Endodermal cell (in vitro differentiated cells): ENCODE measurements around the gene RAPGEFL1. TPM values are rescaled to one million over a fixed set of nuclear protein-coding genes. Genes with fewer than 3 reads are reported as not detected.

Experiments used
- DNase-seq: peaks from one replicate; pipeline ENCODE4 v3.0.0-alpha.2; 2017
- H3K27ac ChIP-seq: 2 replicates; pipeline ENCODE4 v1.5.1; 2013; ENCODE audit warnings: mild to moderate bottlenecking, low read depth, low read length, moderate library complexity
- H3K27me3 ChIP-seq: 2 replicates; pipeline ENCODE4 v1.6.1; 2013; ENCODE audit warnings: mild to moderate bottlenecking, low read length, moderate library complexity; ENCODE audit not compliant: insufficient read depth, control insufficient read depth, poor library complexity, severe bottlenecking
- H3K36me3 ChIP-seq: 2 replicates; pipeline ENCODE4 v1.7.0; 2013; ENCODE audit warnings: mild to moderate bottlenecking, low read length, moderate library complexity; ENCODE audit not compliant: control insufficient read depth, insufficient read depth
- H3K4me1 ChIP-seq: one replicate; pipeline ENCODE4 v1.7.0; 2013; ENCODE audit warnings: low read length; ENCODE audit not compliant: control insufficient read depth, insufficient read depth
- H3K4me3 ChIP-seq: 2 replicates; pipeline ENCODE4 v1.5.1; 2013; ENCODE audit warnings: mild to moderate bottlenecking, low read length, moderate library complexity
- H3K9ac ChIP-seq: 2 replicates; pipeline ENCODE4 v1.6.1; 2013; ENCODE audit warnings: mild to moderate bottlenecking, low read length, moderate library complexity; ENCODE audit not compliant: poor library complexity, severe bottlenecking; ENCODE audit errors: extremely low read depth
- H3K9me3 ChIP-seq: 2 replicates; pipeline ENCODE4 v1.6.1; 2013; ENCODE audit warnings: mild to moderate bottlenecking, low read length, moderate library complexity; ENCODE audit not compliant: control insufficient read depth
- H3K27ac Mint-ChIP-seq: 2 replicates; pipeline ENCODE4 v1.8.0; 2020; ENCODE audit warnings: mixed read lengths
- H3K27me3 Mint-ChIP-seq: 2 replicates; pipeline ENCODE4 v1.8.0; 2021; ENCODE audit warnings: mild to moderate bottlenecking, mixed read lengths; ENCODE audit not compliant: insufficient read depth
- H3K36me3 Mint-ChIP-seq: 2 replicates; pipeline ENCODE4 v1.8.0; 2020; ENCODE audit warnings: low read depth, mixed read lengths
- H3K4me1 Mint-ChIP-seq: 2 replicates; pipeline ENCODE4 v1.8.0; 2020; ENCODE audit warnings: mixed read lengths
- H3K4me3 Mint-ChIP-seq: 2 replicates; pipeline ENCODE4 v1.8.0; 2020; ENCODE audit warnings: mild to moderate bottlenecking, moderate library complexity, mixed read lengths
- H3K9me3 Mint-ChIP-seq: 2 replicates; pipeline ENCODE4 v1.8.0; 2020; ENCODE audit warnings: mild to moderate bottlenecking, mixed read lengths
- CTCF ChIP-seq: fragments of 200-600 bp; sonication (generic); conservative IDR thresholded peaks from 2 replicates; pipeline ENCODE4 v1.5.0; 2021; ENCODE audit warnings: antibody characterized with exemption, mild to moderate bottlenecking
- WGBS, 2 experiments: methylation state at CpG; one replicate each; pipeline versions ENCODE4 v1.1.5 to v1.1.7; 2013; ENCODE audit warnings: missing lambda C conversion rate in 2 of 2, mixed read lengths in 1 of 2; ENCODE audit not compliant: insufficient coverage in 1 of 2, insufficient read length in 1 of 2; 5-methylcytosine and 5-hydroxymethylcytosine counted together
- microRNA-seq: library from miRNA; unstranded; fragments of <30 nt; microRNA quantifications from one replicate; pipeline ENCODE4 v1.2.0, GENCODE V29; 2020; ENCODE audit warnings: borderline microRNAs expressed
- total RNA-seq, 2 donors: library from RNA; stranded (reverse); fragmentation: NEBNext Ultra II Directional in 1 of 2; extraction: Animal tissue kit (Norgen Biotek cat#: 25700) in 1 of 2; gene quantifications; 2 replicates in 1 of 2; 3 replicates in 1 of 2; pipeline ENCODE4 v1.2.1, GENCODE V29; 2021

RAPGEFL1 gene
- total RNA-seq, 2 donors from 2014 or later: 15.6 to 20.8 TPM

- Mint-ChIP-seq H3K27me3 (no peaks in the 10 kb centered on the region), H3K9me3 (no peaks in the 10 kb centered on the region), H3K27ac (no peak overlapping the region), H3K4me1 (peaks cover 9% of the 10 kb centered on the region), H3K4me3 (no peak overlapping the region), H3K36me3 (peaks cover 3% of the 10 kb centered on the region)
- Histone ChIP-seq H3K4me1 (peaks cover 2% of the 10 kb centered on the region), H3K4me3 (no peak overlapping the region), H3K36me3 (no peaks in the 10 kb centered on the region), H3K27ac (no peak overlapping the region), H3K9me3 (no peaks in the 10 kb centered on the region), H3K9ac (no peak overlapping the region), H3K27me3 (no peaks in the 10 kb centered on the region)
- no peak for TF ChIP-seq CTCF
- no peak for DNase-seq
- 96% methylated on average over 3 of the region's 3 CpGs; no CpG with 5 or more reads in 1 of the 2 experiments for whole genome bisulfite sequencing, 2 experiments
These were observed 66.5 kb downstream of the RAPGEFL1 start for GRCh38 chr17:40243761-40244160.

- peaks cover 6% of the 10 kb centered on the region for H3K36me3 Mint-ChIP-seq
- WGBS, 2 experiments: 93 to 100% methylated on average over 1 to 4 of the region's 4 CpGs
- H3K27ac Mint-ChIP-seq: peak overlapping the region; percentile 25
- Histone ChIP-seq H3K27ac (no peak overlapping the region), H3K9ac (no peak overlapping the region), H3K36me3 (no peaks in the 10 kb centered on the region), H3K4me3 (no peak overlapping the region), H3K4me1 (peaks cover 2% of the 10 kb centered on the region), H3K27me3 (no peaks in the 10 kb centered on the region), H3K9me3 (no peaks in the 10 kb centered on the region)
- no peaks in the 10 kb centered on the region for H3K9me3 Mint-ChIP-seq
- no peak overlapping the region for H3K4me3 Mint-ChIP-seq
- no peak for DNase-seq
- peaks cover 9% of the 10 kb centered on the region for H3K4me1 Mint-ChIP-seq
- no peak for TF ChIP-seq CTCF
- no peaks in the 10 kb centered on the region for H3K27me3 Mint-ChIP-seq
These were observed 67.0 kb downstream of the RAPGEFL1 start for GRCh38 chr17:40244255-40244654.

Small RNAs within 50 kb of the gene (microRNA-seq; reads per million reads assigned to microRNA genes)
- not detected for gene MIR6866
- gene MIR6867: not detected

Other genes with a start within 250 kb of the RAPGEFL1 start
- 10 to 100 TPM; 77.7 to 83.8 TPM for gene ORMDL3, start 249.9 kb upstream of the RAPGEFL1 start, total RNA-seq
- gene LRRC3C, start 249.7 kb upstream of the RAPGEFL1 start, total RNA-seq: not detected
- gene GSDMA, start 214.5 kb upstream of the RAPGEFL1 start, total RNA-seq: not detected
- gene PSMD3, start 196.7 kb upstream of the RAPGEFL1 start, total RNA-seq: 100 to 1,000 TPM; 152 to 164 TPM
- not detected for gene CSF3, start 162.0 kb upstream of the RAPGEFL1 start, total RNA-seq
- gene MED24, start 123.1 kb upstream of the RAPGEFL1 start, total RNA-seq: 100 to 1,000 TPM; 106 to 124 TPM
- 10 to 100 TPM; 12.7 to 14.4 TPM for gene THRA, start 114.5 kb upstream of the RAPGEFL1 start, total RNA-seq
- gene NR1D1, start 76.9 kb upstream of the RAPGEFL1 start, total RNA-seq: 1 to 10 TPM; 3.0 to 4.4 TPM
- 100 to 1,000 TPM in 1 of 2 donors, 10 to 100 TPM in 1; 95.4 to 108 TPM for gene MSL1, start 55.5 kb upstream of the RAPGEFL1 start, total RNA-seq
- 100 to 1,000 TPM; 113 to 116 TPM for gene CASC3, start 36.9 kb upstream of the RAPGEFL1 start, total RNA-seq
- gene WIPF2, start 41.8 kb downstream of the RAPGEFL1 start, total RNA-seq: 10 to 100 TPM; 22.5 to 25.3 TPM
- 10 to 100 TPM; 88.4 to 95.4 TPM for gene CDC6, start 110.4 kb downstream of the RAPGEFL1 start, total RNA-seq
- 10 to 100 TPM; 22.7 to 27.6 TPM for gene RARA, start 131.7 kb downstream of the RAPGEFL1 start, total RNA-seq
- not detected for gene GJD3, start 187.3 kb downstream of the RAPGEFL1 start, total RNA-seq
- 100 to 1,000 TPM; 173 to 246 TPM for gene TOP2A, start 240.4 kb downstream of the RAPGEFL1 start, total RNA-seq